Epidermal melanocyte (primary cell): ENCODE data around the gene APOB.

Experiments
- DNase-seq: peaks from one replicate; pipeline ENCODE4 v3.0.0; 2011; ENCODE audit warnings: low spot score; ENCODE audit not compliant: insufficient read length

The APOB gene

DNA sequence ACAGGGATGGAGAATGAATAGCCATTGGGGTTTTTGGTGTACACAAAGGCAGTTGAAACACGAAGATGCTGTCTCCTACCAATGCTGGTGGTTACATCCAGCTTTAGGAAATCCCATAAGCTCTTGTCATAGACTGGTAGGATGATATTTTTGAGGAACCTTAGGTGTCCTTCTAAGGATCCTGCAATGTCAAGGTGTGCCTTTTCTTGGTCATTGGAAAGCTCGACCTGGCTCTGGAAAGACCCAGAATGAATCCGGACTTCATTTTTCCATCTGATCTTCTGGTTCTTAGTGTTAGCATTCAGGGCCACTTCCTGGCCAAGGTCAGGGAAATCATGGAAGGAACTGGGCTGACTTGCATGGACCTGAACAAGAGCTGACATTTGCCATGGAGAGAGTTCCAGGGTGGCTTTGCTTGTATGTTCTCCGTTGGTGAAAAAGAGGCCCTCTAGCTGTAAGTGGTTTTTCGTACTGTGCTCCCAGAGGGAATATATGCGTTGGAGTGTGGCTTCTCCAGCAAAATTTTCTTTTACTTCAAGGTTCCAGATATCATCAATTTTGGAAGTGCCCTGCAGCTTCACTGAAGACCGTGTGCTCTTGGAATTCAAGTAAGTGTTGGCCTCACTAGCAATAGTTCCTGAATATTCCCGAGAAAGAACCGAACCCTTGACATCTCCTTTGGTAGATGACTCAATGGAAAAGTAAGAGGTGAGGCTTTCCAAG is 38.0 kb downstream of the APOB start:
- no peak for DNase-seq

DNA sequence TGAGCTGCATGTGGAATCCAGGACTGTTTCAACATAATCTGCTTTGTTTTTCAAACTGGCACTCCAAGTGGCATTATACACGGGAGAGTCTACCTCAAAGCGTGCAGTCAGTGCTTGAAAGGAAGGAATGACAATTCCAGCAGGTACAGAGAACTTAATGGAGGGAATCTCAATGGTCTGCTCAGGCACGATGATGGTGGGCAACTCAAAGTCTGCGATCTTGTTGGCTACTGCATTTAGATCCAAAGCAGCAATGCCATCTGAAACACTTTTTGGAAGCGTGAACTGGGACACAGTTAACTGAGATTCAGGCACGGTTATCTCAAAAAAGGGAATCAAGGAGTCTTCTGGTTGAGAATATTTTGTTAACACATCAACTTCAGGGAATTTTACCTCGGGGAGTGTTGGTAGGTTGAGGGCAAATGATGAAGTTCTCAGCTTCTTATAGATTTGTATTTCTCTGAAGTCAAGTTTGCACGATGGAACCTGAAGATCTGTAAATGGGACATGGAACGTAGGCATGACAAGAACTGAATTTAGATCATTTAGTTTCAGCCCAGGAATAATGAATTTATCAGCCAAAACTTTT is 38.7 kb downstream of the APOB start:
- no peak for DNase-seq

DNA sequence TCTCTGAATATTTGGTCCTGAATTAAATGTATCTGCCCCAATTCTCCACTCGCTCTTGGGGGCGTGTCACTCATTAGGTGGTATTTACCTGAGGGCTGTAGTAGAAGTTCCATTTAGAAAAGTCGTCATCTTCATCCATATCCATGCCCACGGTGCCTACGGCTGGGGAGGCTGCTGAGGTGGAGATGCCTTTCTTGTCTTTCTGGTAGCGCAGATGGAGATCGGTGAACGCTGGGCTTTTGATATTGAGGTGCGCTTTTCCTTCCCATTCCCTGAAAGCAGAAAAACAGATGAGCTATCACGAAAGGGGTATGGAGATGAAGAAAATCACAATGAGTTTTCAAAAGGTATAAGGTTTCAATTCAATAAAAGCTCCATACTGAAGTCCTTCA is 39.7 kb downstream of the APOB start:
- no peak for DNase-seq

GRCh38 chr2:21003572-21004180 is 40.2 kb downstream of the APOB start:
- DNase-seq: no peak

- DNase-seq: no peak
Measured at GRCh38 chr2:21002814-21003192, 41.1 kb downstream of the APOB start.

DNA sequence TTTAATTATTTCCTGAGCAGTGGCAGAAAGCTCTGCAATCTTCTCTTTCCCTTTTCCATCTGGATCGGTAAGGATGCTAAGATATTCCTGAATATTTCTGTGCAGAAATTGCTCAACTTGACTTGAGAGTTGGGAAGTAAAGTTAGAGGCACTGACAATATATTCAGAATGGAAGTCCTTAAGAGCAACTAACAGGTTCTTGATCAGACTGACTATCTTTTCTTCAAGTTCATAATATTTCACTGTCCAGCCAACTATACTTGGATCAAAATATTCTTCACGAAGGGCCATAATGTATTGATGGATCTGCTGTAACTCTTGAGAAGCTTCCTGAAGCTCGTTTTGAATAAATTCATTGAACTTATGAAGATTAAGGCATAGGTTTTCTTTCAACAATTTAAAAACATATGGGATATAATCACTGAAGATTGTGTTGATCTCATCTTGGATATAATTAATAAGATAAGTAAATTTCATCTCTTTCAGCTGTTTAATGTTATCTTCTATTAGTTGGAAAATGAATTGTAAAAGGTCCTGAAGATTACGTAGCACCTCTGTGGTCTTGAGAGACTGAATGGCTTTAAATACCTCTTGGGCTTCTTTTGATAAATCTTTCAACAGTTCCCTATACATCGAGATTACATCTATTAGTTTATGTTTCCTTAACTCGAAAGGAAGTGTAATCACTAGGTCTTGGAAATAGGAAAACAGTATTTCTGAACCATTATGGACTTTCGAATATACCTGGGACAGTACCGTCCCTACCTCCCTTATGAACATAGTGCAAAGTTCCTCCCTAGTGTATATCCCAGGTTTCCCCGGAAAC is 41.7 kb downstream of the APOB start:
- no peak for DNase-seq

DNA sequence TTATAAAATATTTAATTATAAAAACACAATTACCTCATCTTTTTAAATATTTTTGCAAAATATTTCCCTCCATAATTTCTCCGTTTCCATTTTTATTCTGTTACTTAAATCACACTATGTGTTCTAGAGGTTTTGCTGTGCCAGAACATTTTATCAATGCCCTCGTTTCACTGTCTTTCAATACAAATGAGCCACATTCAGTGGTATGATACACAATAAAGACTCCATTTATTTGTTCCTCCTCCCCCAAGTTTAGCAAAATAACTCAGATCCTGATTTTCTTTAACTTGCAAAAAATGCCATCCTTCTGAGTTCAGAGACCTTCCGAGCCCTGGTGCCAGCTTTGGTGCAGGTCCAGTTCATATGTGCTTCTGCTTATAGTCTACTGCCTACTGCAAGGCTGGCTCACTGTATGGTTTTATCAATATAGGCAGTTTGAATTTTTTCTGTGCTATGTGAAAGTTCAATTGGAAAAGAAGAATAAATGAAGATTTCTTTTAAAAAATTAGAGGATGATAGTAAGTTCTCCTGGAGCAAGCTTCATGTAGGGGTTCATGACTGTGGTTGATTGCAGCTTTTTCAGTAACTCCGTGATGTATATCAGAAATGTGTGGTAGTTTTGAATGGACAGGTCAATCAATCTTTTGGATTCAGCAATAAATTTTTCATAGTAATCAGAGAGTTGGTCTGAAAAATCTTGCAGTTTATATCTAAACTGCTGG is 42.5 kb downstream of the APOB start:
- DNase-seq: no peak

DNA sequence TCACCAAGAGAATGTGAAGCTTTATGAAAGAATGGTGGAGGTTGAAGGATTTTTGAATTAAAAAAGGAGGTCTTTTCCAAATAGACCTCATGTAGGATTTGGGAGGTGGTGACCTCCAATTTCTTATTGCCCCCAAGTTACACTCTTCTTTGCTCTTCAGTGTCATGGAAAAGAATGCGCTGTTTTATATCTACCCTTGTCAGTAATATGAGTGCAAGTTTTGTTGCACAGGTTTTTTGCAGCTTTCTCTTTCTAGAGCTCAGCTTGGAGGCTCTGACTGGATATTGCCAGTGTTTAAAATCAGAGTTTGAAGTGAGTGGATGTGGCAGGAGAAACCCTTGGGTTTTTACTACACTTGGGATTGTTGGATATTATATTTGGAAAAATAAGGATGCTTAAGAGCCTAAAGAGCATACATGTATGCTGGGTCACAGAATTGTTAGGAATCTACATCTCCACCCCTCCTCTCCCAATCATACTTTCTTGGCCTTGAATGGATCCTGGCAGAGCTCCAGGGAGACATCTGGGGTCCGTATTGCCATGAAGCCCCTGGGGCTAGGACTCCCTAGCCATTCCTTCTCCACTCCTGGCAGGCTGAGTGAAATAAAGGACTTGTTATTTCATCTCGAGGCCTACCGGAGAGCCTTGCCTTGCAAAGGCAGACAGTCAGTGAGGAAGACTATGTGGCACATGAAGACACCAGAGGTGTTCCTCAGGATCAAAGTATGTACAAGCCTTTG is 43.8 kb downstream of the APOB start:
- DNase-seq: no peak

DNA sequence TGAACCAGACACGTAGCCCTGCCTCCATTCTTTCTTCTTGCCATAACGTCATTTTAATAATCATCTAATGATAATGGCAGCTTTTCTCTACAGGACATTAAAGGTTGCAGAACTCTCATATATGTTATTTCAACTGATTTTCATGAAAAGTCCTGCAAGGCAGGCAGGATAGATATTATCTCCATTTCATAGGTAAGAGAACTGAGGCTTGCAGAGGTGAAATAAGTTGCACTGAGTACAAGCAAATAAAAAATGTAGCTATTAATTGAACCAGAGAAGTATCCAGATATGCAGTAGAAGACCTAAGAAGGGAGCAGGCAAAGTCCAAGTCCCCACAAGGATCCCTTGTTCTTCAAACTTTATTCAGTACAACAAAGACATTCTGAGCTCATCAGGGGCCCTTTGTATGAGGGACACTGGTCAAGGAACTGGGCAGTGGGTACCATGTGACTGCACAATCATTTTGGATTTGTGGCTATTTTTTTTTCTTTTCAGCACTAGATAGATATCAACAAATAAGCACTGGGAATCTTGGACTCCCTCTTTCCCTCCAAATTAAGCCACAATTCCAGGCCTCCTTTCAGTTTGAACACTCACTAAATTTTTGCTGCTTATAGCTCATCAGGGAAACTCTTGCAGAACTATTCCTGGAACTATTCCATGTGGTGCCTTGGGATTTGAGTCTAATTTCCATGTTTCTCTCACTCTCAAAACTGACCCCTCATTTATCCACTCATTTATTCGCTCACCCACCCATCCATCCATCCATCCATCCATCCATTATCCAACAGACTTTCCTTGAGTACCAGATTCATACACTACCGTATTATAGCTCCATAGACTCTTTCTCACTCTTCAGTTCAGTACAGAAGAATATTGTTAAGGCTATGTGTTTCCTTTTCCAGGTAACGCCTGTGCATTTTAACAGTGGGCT is 44.6 kb downstream of the APOB start:
- DNase-seq: no peak

GRCh38 chr2:20997953-20998722 is 45.7 kb downstream of the APOB start:
- no peak for DNase-seq

DNA sequence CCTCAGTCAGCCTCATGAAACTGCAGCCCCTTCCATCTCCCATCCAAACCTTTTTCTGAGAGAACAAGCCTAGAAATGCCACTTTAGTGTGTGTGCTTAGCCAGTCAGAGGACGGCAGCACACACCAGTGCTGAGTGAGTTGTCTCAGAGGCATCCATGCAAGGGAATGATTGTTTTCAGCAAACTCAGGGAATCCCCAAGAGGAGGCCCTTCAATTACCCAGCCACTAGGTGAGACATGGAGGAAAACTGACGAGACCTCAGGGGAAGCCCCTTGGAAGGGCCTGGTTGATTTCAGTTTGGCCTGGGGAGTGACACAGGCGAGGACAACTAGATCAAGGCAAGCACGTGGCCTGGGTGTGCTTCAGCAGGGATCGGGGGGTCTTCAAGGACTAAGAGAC is 49.7 kb downstream of the APOB start:
- no peak for DNase-seq

DNA sequence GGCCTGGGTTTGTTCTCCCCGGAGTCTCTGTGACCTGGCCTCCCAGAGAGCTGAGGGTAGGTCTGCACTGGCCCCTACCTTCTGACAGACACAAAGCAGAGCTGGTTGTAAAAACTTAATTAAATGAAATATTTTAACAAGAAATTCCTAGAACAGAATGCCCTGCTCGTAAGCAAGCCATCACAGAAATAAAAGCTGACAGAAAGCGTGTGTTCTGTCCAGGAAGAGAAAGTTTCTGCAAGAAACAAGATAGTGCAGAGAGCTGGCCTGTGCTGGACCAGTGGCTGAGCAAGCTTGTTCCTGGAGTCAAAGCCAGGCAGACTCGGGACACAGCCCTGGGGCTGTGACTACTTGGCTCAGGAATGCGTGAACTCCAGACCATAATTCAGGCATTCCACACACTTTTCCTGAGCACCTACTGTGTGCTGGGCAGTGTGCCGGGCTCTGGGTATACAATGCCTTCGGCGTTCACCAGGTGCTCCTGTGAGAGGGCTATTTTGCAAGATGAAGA is 51.6 kb downstream of the APOB start:
- DNase-seq: no peak

DNA sequence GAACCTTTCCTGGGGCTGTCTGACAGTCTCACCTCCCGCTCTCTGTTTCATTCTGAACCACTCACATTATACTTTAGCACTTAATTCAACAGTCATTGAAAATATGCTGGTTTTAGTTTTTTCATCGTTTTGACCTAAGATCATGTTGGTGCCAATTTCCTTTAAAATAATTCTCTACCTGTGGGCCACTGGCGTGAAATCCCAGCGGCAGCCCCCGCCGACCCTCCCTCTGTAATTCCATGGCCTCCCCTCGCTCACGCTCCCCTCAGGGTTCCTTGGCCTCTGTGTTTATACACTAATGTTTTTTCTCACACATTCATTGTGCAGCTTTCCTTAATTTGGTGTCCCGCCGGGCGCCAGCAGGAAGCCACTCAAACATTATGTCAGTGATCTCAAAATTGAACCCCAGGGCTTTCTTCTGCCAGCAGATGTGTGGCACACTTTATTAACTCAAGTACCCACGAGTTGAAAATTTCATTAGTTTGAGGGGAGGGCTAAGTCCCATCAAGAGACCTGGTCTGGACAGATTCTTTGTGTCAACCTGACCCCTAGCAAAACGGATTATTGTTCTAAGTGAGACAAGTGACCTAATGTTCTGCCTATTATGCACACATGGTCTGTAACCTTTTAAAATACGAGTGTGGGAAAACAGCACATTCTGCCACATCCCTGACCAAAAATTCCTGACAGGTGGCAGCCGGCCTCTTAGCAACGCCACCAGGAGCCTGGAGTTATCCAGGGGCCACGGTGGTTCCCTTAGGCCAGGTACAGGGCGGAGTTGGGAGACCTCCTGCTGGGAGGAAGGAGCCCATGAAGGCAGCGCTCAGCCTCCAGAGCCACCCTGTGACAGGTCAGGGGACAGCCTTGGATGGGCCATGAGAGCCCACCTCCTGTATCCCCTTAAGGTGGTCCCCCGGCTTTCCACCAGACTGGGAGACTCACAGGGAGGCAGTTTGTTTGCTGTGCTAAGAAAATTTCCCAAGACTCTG is 53.1 kb downstream of the APOB start:
- DNase-seq: no peak

DNA sequence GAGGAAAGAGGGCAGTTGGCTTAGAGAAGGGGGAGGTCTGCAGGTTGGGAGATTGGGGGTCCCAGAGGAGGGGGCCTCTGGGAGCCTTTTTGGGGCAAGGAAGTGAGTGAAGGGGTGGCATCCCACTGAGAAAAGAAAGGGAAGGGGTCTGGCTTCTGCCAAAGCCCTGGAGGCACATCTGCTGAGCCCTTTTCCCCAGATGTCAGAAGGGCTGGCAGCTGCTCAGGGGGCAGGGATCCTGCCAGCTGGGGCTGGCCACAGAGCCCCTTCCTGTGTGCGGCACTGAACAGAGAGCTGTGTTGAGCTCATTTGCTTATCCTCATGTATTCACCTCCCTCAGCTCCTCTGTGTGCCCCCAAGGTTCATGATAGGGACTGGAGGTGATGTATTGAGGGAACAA is 54.5 kb downstream of the APOB start:
- no peak for DNase-seq

DNA sequence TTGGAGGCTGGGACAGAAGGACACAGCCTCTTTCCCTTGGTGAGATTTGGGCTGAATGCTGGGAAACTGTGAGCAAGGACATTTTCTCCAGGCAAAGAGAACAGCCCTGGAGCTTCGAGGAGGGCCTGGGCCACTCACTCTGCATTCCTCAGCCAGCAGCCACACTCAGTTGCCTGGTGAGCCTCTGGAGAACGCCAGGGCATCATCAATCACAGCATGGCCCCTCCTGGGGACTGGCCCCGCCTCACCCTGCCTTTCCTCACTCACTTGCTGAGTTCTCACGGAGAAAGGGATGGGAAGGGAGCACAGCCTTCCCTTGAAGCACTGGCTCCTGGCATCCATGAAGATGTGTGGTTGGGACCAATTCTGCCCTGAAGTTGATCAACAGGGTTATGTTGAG is 55.0 kb downstream of the APOB start:
- DNase-seq: no peak

GRCh38 chr2:20986024-20986939 is 57.6 kb downstream of the APOB start:
- DNase-seq: peak; percentile 42
